Fibroblast of villous mesenchyme (primary cell): ENCODE results near the gene IMMT. TPM values are rescaled to one million over a fixed set of nuclear protein-coding genes. Genes with fewer than 3 reads are reported as not detected.
"Not testable (repeated sequence)": the region's sequence is repeated elsewhere in the genome, so short reads cannot be mapped to it uniquely, and the experiment has no call there.

ENCODE experiments used
- DNase-seq: peaks from one replicate; pipeline ENCODE4 v3.0.0-alpha.2; 2010; ENCODE audit warnings: low read depth
- H3K4me3 ChIP-seq: 2 replicates; pipeline ENCODE4 v1.5.1; 2011; ENCODE audit warnings: low read depth, mild to moderate bottlenecking, low read length
- total RNA-seq: library from RNA; depleted of rRNA; stranded (reverse); fragments of >200 nt; gene quantifications from 2 replicates; pipeline ENCODE4 v1.2.3, GENCODE V29; 2012
- TF ChIP-seq, protein P1 (sequence below): IDR thresholded peaks from 2 replicates; pipeline ENCODE4 v1.5.1; 2012; ENCODE audit warnings: low read depth, mild to moderate bottlenecking, low read length; ENCODE audit not compliant: insufficient read depth

The IMMT gene
- total RNA-seq, 1 donor = 67.8 TPM

DNA sequence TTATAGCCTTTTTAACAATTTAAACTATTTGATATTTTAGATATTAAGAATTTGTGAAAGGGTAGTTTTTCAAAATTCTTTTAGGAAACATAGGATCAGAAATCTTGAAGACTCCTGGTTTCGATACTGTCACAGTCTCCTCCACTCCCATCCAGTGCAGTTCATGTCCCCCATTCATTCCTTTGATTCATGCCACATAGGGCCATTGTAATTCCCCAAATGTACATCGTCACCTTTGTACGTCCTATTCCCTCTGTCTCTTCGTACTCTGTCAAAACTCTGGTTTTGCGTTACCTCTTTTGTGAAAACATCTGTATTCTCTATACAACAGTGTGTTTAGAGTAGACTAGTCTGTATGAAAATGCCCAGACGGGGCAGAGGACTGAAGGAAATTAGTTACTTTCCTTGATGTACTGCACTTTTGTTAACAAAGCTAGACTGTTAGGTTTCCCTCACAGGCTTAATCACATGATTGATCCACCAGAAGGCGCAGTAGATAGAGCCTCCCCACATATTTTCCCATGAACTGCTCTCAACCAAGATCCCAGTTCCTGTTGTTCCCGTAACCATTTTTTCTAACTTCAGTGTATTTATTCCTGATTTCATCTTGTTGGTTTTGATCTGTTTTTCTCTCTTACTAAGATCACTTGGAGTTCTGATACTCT lies 6.5 kb upstream of the IMMT start:
- H3K4me3 ChIP-seq = no peak overlapping the region
- TF ChIP-seq, protein P1, sequence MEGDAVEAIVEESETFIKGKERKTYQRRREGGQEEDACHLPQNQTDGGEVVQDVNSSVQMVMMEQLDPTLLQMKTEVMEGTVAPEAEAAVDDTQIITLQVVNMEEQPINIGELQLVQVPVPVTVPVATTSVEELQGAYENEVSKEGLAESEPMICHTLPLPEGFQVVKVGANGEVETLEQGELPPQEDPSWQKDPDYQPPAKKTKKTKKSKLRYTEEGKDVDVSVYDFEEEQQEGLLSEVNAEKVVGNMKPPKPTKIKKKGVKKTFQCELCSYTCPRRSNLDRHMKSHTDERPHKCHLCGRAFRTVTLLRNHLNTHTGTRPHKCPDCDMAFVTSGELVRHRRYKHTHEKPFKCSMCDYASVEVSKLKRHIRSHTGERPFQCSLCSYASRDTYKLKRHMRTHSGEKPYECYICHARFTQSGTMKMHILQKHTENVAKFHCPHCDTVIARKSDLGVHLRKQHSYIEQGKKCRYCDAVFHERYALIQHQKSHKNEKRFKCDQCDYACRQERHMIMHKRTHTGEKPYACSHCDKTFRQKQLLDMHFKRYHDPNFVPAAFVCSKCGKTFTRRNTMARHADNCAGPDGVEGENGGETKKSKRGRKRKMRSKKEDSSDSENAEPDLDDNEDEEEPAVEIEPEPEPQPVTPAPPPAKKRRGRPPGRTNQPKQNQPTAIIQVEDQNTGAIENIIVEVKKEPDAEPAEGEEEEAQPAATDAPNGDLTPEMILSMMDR = no peak
- DNase-seq = peak; percentile 49

DNA sequence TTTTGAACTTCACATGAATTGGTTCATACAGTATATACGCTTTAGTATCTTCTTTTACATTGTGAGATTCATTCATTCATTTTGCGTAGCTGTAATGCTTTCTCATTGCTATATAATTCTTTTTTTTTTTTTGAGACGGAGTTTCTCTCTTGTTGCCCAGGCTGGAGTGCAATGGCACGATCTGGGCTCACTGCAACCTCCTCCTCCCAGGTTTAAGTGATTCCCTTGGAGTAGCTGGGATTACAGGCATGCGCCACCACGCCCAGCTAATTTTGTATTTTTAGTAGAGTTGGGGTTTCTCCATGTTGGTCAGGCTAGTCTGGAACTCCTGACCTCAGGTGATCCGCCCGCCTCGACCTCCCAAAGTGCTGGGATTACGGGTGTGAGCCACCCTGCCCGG lies 5.3 kb upstream of the IMMT start:
- not testable (repeated sequence) for H3K4me3 ChIP-seq, DNase-seq

DNA sequence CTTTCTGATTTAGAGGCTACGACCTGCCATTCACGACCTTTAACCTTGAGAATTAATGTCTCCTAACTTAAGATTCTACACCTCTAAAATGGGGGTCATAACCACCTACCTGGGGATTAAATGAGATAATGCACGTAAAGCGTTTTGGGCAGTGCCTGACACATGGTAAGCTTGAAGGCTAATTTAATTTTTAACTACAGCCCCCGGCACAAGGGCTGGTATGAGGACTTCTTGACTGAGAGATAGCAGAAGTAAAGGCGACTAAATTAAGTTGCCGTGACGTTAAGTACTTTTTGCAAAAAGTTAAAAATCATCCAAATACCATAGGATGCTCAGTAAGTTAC lies 4.5 kb upstream of the IMMT start:
- peak overlapping the region; percentile 87 for H3K4me3 ChIP-seq
- DNase-seq = no peak
- TF ChIP-seq, protein P1 = no peak

DNA sequence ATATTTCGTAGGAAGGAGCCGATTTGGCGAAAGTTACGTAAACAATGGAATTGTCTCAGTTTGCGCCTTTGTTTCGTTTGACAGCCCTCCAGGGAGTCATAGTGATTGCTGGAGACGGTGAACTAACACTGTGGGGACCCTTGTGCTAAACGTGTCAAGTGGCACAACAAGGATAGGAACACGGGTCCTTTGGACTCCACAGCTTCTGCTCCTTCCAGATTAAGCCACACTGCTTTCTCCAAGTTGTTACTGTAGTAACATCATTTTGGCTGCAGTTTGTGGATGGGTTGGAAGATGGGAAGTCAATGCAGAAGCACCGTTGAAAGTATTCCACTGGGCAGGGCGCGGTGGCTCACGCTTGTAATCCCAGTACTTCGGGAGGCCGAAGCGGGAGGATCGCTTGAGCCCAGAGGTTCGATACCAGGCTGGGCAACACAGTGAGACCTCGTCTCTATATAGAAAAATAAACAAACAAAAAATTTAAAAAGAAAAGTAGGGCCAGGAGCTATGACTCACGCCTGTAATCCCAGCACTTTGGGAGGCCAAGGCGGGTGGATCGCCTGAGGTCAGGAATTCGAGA lies 636 bp upstream of the IMMT start:
- TF ChIP-seq, protein P1 = no peak
- DNase-seq = no peak
- peak overlapping the region; percentile 93 for H3K4me3 ChIP-seq

DNA sequence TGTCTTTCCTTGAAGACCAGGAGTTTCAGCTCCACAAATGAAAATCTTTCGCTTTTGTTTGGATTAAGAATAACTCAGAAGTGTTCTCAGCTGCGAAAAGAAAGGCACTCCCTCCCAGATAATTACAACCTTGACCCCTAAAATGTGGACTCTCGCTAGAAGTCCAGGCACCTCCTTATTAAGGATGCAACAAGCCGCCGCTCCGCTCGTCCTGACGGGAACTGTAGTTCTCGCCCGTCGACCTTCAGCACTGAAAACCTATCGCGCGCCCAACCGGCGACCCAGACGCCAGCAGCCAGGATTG lies 559 bp downstream of the IMMT start:
- H3K4me3 ChIP-seq = peak overlapping the region; percentile 93
- DNase-seq = no peak
- TF ChIP-seq, protein P1 = no peak

DNA sequence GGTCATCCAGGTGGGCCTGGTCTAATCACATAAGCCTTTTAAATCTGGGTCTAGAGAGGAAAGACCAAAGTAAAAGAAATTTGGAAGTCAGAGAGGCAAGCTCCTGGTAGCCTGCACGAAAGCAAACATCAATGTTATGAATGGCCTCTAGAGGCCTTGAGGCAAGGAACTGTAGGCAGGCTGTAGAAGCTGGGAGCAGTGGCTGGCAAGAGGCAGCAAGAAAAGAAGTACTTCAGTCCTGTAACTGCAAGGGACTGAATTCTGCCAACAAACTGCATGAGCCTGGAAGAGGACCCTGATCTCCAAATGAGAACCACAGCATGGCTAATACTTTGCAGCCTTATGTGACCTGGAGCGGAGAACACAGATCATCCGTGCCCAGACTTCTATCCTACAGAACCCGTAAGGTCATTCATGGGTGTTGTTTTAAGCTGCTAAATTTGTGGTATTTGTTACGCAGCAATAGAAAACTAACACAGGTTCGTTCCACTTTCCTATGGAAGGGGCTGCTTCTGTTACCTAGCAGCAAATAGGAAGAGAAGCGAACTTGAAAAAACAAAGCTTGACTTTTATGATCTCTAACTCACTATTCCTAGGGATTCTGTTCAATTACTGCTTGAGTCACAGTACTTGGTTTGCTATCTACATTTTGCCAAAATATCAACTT lies 1.2 kb downstream of the IMMT start:
- TF ChIP-seq, protein P1 = no peak
- no peak for DNase-seq
- H3K4me3 ChIP-seq = peak overlapping the region; percentile 93

DNA sequence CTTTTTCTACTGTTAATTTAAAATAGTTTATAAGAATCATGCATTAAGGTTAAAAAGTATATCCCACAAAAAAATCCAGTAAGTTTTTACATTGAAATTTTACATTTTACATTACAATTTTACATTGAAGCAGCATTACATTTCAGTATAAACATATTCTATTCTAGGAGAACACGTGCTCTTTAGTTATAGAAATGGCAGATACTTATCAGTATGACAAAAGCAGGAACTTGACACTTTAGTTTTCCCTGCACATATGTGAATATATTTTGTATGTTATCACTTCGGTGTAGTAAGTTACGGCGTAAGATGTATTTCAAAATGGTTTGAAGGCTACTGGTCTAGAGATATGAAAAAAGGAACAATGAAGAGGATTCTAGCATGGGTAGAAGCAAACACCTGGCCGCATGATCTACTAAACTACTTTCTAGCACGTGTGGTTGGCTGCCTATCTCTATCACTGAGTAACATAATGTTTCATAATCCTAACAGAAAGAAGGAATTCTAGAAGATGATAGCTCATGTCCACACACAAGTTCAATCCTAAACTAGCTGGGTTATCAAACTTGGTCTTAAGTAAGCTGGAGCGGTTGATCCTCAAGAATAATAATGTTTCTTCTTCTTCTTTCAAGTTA lies 5.4 kb downstream of the IMMT start:
- no peak overlapping the region for H3K4me3 ChIP-seq
- TF ChIP-seq, protein P1 = no peak
- no peak for DNase-seq
